Adipocyte (in vitro differentiated cells): ENCODE results near the gene M6PR.
A peak's percentile ranks its signal among the peaks of the same experiment; 100 is the strongest.

Experiments used
- DNase-seq: peaks from one replicate; pipeline ENCODE4 v3.0.0-alpha.2; 2015; ENCODE audit warnings: low read depth
- H3K27me3 ChIP-seq: replicated peaks from 2 replicates; pipeline ENCODE4 v1.7.0; 2013; ENCODE audit warnings: mild to moderate bottlenecking, low read length, moderate library complexity; ENCODE audit not compliant: control insufficient read depth, insufficient read depth
- H3K36me3 ChIP-seq: 2 replicates; pipeline ENCODE4 v1.7.0; 2013; ENCODE audit warnings: low read length, mild to moderate bottlenecking, moderate library complexity; ENCODE audit not compliant: control insufficient read depth, insufficient read depth, severe bottlenecking
- H3K4me1 ChIP-seq: 2 replicates; pipeline ENCODE4 v1.7.0; 2013; ENCODE audit warnings: mild to moderate bottlenecking, low read length, moderate library complexity; ENCODE audit not compliant: control insufficient read depth, insufficient read depth
- H3K4me3 ChIP-seq: 2 replicates; pipeline ENCODE4 v1.7.0; 2013; ENCODE audit warnings: mild to moderate bottlenecking, low read length, moderate library complexity
- H3K9ac ChIP-seq: 2 replicates; pipeline ENCODE4 v1.7.0; 2013; ENCODE audit warnings: mild to moderate bottlenecking, low read length, moderate library complexity
- H3K9me3 ChIP-seq: 2 replicates; pipeline ENCODE4 v1.7.0; 2013; ENCODE audit warnings: mild to moderate bottlenecking, low read length, moderate library complexity; ENCODE audit not compliant: control insufficient read depth

M6PR gene

GRCh38 chr12:8970432-8970831, 21.0 kb upstream of the M6PR start:
- peaks cover 19% of the 10 kb centered on the region for H3K9me3 ChIP-seq
- H3K4me3 ChIP-seq, result no peak overlapping the region
- no peak for DNase-seq
- H3K36me3 ChIP-seq, result no peaks in the 10 kb centered on the region
- H3K9ac ChIP-seq, result no peak overlapping the region
- no peaks in the 10 kb centered on the region for H3K27me3 ChIP-seq
- H3K4me1 ChIP-seq, result no peaks in the 10 kb centered on the region

- Histone ChIP-seq H3K4me1 (no peaks in the 10 kb centered on the region), H3K36me3 (no peaks in the 10 kb centered on the region), H3K4me3 (no peak overlapping the region), H3K9me3 (peaks cover 19% of the 10 kb centered on the region), H3K27me3 (no peaks in the 10 kb centered on the region), H3K9ac (no peak overlapping the region)
- DNase-seq, result no peak
Measured at GRCh38 chr12:8969861-8970411, 20.5 kb upstream of the M6PR start.

GRCh38 chr12:8968761-8969160, 19.3 kb upstream of the M6PR start:
- peak overlapping the region; percentile 33 for H3K4me3 ChIP-seq
- peaks cover 19% of the 10 kb centered on the region for H3K9me3 ChIP-seq
- H3K27me3 ChIP-seq, result no peaks in the 10 kb centered on the region
- no peak overlapping the region for H3K9ac ChIP-seq
- H3K4me1 ChIP-seq, result no peaks in the 10 kb centered on the region
- H3K36me3 ChIP-seq, result no peaks in the 10 kb centered on the region
- no peak for DNase-seq

GRCh38 chr12:8960176-8960575, 10.7 kb upstream of the M6PR start:
- Histone ChIP-seq H3K9me3 (no peaks in the 10 kb centered on the region), H3K27me3 (no peaks in the 10 kb centered on the region), H3K36me3 (no peaks in the 10 kb centered on the region), H3K9ac (no peak overlapping the region), H3K4me3 (no peak overlapping the region), H3K4me1 (no peaks in the 10 kb centered on the region)
- no peak for DNase-seq

- Histone ChIP-seq H3K9ac (no peak overlapping the region), H3K27me3 (no peaks in the 10 kb centered on the region), H3K4me1 (no peaks in the 10 kb centered on the region), H3K9me3 (no peaks in the 10 kb centered on the region), H3K36me3 (no peaks in the 10 kb centered on the region), H3K4me3 (no peak overlapping the region)
- DNase-seq, result no peak
Measured at GRCh38 chr12:8958066-8958465, 8.6 kb upstream of the M6PR start.

- Histone ChIP-seq H3K27me3 (no peaks in the 10 kb centered on the region), H3K36me3 (no peaks in the 10 kb centered on the region), H3K9me3 (no peaks in the 10 kb centered on the region), H3K9ac (no peak overlapping the region), H3K4me1 (no peaks in the 10 kb centered on the region), H3K4me3 (no peak overlapping the region)
- no peak for DNase-seq
Measured at GRCh38 chr12:8957561-8957960, 8.1 kb upstream of the M6PR start.

- no peak overlapping the region for H3K4me3 ChIP-seq
- no peak for DNase-seq
- H3K4me1 ChIP-seq, result no peaks in the 10 kb centered on the region
- H3K9ac ChIP-seq, result no peak overlapping the region
- H3K36me3 ChIP-seq, result no peaks in the 10 kb centered on the region
- no peaks in the 10 kb centered on the region for H3K9me3 ChIP-seq
- H3K27me3 ChIP-seq, result no peaks in the 10 kb centered on the region
Measured at GRCh38 chr12:8956772-8957171, 7.3 kb upstream of the M6PR start.

GRCh38 chr12:8956073-8956472, 6.6 kb upstream of the M6PR start:
- Histone ChIP-seq H3K9me3 (no peaks in the 10 kb centered on the region), H3K27me3 (no peaks in the 10 kb centered on the region), H3K4me3 (no peak overlapping the region), H3K4me1 (no peaks in the 10 kb centered on the region), H3K9ac (no peak overlapping the region), H3K36me3 (no peaks in the 10 kb centered on the region)
- no peak for DNase-seq

- DNase-seq, result no peak
- Histone ChIP-seq H3K4me1 (peaks cover 2% of the 10 kb centered on the region), H3K9me3 (no peaks in the 10 kb centered on the region), H3K36me3 (no peaks in the 10 kb centered on the region), H3K4me3 (no peak overlapping the region), H3K9ac (no peak overlapping the region), H3K27me3 (no peaks in the 10 kb centered on the region)
Measured at GRCh38 chr12:8953773-8954402, 4.4 kb upstream of the M6PR start.

GRCh38 chr12:8951744-8952143, 2.3 kb upstream of the M6PR start:
- Histone ChIP-seq H3K9ac (no peak overlapping the region), H3K9me3 (no peaks in the 10 kb centered on the region), H3K4me1 (peaks cover 19% of the 10 kb centered on the region), H3K4me3 (no peak overlapping the region), H3K36me3 (no peaks in the 10 kb centered on the region), H3K27me3 (no peaks in the 10 kb centered on the region)
- no peak for DNase-seq

GRCh38 chr12:8950702-8951478, 1.4 kb upstream of the M6PR start:
- peak; percentile 5 for DNase-seq

More at GRCh38 chr12:8950702-8951478, 1.4 kb upstream of the M6PR start:
- peak overlapping the region; percentile 93 for H3K9ac ChIP-seq
- peaks cover 26% of the 10 kb centered on the region for H3K4me1 ChIP-seq
- peaks cover 7% of the 10 kb centered on the region for H3K36me3 ChIP-seq
- peak overlapping the region; percentile 97 for H3K4me3 ChIP-seq
- H3K27me3 ChIP-seq, result no peaks in the 10 kb centered on the region
- H3K9me3 ChIP-seq, result no peaks in the 10 kb centered on the region
